ENCODE measurements around the gene STAP2. TPM values are rescaled to one million over a fixed set of nuclear protein-coding genes. Genes with fewer than 3 reads are reported as not detected.
A peak's percentile ranks its signal among the peaks of the same experiment; 100 is the strongest.

STAP2 gene
- total RNA-seq, 1 donor from 2014 or later = 66.2 TPM

DNA sequence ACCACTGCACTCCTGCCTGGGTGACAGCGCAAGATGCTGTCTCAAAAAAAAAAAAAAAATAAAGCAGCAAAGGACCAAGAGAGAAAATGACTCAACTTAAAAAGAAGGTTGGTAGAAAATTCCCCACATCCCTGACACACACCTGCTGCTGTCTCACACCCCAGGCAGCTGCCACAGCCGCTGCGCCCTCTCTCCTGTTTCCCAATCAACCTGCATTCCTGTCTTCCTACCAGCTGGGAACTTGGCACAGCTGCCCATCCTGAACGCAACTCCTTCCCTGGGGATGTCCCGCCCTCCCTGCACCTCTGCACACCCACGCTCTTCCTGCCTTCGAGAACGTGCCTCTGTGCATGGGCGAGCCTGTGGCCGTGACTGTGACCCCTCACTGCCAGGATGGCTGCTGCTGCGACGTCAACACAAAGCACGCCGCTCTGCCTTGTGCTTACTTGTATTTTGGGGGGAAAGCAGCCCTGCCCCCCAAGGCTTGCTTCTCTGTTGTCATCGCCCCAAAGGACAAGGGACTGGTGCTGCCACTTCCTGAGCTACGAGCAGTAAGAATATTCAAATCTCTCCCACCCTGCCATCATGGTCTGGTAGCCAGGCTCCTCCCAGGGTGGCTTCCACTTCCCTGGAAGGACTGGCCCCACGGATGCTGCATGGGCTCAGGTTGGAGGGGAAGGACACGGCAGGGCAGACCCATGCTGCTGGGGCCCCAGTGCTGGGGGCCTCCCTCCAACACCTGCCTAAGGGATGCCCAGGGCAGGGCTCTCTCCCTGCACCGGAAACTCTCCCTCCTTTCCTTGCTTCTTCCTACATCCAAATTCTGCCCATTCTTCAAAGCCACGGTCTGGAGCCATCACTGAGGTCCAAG, 41.0 kb upstream of the STAP2 start:
- Mint-ChIP-seq H3K27ac (ENCODE audit: unreplicated experiment) (peak overlapping the region; percentile 37), H3K4me1 (ENCODE audit: unreplicated experiment) (peaks cover 31% of the 10 kb centered on the region)

DNA sequence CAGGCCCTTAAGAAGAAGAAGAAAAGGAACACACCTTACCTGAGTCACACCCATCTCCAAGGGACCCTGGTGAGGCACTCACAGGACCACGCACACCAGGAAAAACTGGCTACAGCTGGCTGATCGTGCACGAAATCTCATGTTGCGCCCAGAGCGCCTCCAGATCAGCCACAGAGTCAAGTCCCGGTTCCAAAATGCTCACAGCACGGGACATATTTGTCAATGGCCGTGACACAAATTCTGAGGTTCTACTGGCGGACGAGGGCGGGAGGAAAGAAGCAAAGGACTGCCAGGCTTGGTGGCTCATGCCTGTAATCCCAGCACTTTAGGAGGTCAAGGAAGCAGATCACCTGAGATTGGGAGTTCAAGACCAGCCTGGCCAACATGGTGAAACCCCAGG, 40.3 kb upstream of the STAP2 start:
- no peak for DNase-seq (ENCODE audit: low spot score)
- H3K4me3 Mint-ChIP-seq (ENCODE audit: unreplicated experiment) = peak overlapping the region; percentile 76
- no peaks in the 10 kb centered on the region for H3K9me3 Mint-ChIP-seq (ENCODE audit: unreplicated experiment)
- peaks cover 12% of the 10 kb centered on the region for H3K36me3 Mint-ChIP-seq (ENCODE audit: low read depth, unreplicated experiment)
- peaks cover 12% of the 10 kb centered on the region for H3K27me3 Mint-ChIP-seq (ENCODE audit: unreplicated experiment)
- peaks cover 33% of the 10 kb centered on the region for H3K4me1 Mint-ChIP-seq (ENCODE audit: unreplicated experiment)
- H3K27ac Mint-ChIP-seq (ENCODE audit: unreplicated experiment) = peak overlapping the region; percentile 48
- TF ChIP-seq, protein P1, sequence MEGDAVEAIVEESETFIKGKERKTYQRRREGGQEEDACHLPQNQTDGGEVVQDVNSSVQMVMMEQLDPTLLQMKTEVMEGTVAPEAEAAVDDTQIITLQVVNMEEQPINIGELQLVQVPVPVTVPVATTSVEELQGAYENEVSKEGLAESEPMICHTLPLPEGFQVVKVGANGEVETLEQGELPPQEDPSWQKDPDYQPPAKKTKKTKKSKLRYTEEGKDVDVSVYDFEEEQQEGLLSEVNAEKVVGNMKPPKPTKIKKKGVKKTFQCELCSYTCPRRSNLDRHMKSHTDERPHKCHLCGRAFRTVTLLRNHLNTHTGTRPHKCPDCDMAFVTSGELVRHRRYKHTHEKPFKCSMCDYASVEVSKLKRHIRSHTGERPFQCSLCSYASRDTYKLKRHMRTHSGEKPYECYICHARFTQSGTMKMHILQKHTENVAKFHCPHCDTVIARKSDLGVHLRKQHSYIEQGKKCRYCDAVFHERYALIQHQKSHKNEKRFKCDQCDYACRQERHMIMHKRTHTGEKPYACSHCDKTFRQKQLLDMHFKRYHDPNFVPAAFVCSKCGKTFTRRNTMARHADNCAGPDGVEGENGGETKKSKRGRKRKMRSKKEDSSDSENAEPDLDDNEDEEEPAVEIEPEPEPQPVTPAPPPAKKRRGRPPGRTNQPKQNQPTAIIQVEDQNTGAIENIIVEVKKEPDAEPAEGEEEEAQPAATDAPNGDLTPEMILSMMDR (IDR thresholded peaks at IDR 0.05; ENCODE audit: unreplicated experiment) = no peak

More for the DNA sequence above, 41.0 kb upstream of the STAP2 start:
- Mint-ChIP-seq H3K36me3 (ENCODE audit: low read depth, unreplicated experiment) (peaks cover 11% of the 10 kb centered on the region), H3K4me3 (ENCODE audit: unreplicated experiment) (peak overlapping the region; percentile 15), H3K9me3 (ENCODE audit: unreplicated experiment) (no peaks in the 10 kb centered on the region), H3K27me3 (ENCODE audit: unreplicated experiment) (peaks cover 12% of the 10 kb centered on the region)
- TF ChIP-seq, protein P1 (IDR thresholded peaks at IDR 0.05; ENCODE audit: unreplicated experiment) = no peak
- DNase-seq (ENCODE audit: low spot score) = no peak

DNA sequence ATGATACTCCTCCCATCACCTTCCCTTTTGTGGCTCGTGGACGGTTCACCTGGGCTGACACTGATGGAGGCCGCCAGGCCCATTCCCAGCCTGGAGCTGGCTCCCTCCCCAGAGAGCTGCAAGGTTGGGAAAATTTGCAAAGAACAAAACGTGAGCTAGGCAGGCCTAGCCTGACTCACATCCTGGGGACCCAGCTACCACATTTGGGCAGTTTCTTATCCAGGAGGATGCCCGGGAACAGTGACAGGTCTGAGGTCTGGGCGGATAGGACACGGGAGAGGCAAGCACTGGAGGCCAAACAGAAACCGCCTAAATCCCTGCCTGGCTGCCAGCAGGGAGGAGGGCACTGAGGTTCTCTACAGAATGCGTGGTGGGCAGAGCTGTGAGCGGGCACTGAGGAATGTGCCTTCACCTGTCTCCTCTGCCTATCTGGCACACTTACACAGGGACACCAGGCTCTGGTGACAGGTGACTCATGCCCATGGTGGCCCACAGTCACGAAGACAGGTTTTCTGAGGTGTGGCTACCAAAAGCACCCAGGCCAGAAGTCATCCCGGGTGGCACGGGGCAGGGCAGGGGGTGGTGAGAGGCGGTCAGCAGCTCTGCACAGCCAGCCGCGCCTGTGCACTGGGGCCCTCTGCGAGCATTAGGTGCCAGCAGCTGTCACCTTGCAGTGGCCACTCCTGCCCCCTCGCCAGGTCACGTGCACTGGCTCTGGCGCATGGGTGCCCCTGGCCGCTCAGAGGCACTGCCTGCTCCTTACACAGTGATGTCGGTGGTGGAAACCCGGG, 38.6 kb upstream of the STAP2 start:
- TF ChIP-seq, protein P1 (IDR thresholded peaks at IDR 0.05; ENCODE audit: unreplicated experiment) = no peak
- no peak for DNase-seq (ENCODE audit: low spot score)
- H3K27ac Mint-ChIP-seq (ENCODE audit: unreplicated experiment) = no peak overlapping the region
- peaks cover 14% of the 10 kb centered on the region for H3K36me3 Mint-ChIP-seq (ENCODE audit: low read depth, unreplicated experiment)
- peaks cover 34% of the 10 kb centered on the region for H3K4me1 Mint-ChIP-seq (ENCODE audit: unreplicated experiment)
- H3K27me3 Mint-ChIP-seq (ENCODE audit: unreplicated experiment) = peaks cover 9% of the 10 kb centered on the region
- H3K4me3 Mint-ChIP-seq (ENCODE audit: unreplicated experiment) = no peak overlapping the region
- no peaks in the 10 kb centered on the region for H3K9me3 Mint-ChIP-seq (ENCODE audit: unreplicated experiment)

DNA sequence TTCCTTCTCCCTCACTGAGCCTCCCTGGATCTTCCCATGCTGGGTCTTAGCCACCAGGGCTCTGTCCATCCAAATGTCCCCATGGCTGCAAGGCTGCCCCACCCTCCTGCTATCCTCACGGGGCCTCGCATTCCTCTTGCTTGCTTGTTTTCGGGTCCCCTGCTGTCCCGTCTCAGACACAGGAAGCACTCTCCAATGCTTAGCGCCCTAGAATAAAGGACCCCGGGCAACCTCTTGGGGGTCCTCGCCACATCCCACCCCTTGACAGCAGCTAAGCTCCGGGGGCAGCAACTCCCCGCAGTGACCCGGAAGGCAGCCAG, 38.0 kb upstream of the STAP2 start:
- H3K27ac Mint-ChIP-seq (ENCODE audit: unreplicated experiment) = no peak overlapping the region
- no peak for DNase-seq (ENCODE audit: low spot score)
- H3K27me3 Mint-ChIP-seq (ENCODE audit: unreplicated experiment) = peaks cover 7% of the 10 kb centered on the region
- peaks cover 31% of the 10 kb centered on the region for H3K4me1 Mint-ChIP-seq (ENCODE audit: unreplicated experiment)
- H3K9me3 Mint-ChIP-seq (ENCODE audit: unreplicated experiment) = no peaks in the 10 kb centered on the region
- TF ChIP-seq, protein P1 (IDR thresholded peaks at IDR 0.05; ENCODE audit: unreplicated experiment) = no peak
- H3K4me3 Mint-ChIP-seq (ENCODE audit: unreplicated experiment) = no peak overlapping the region
- peaks cover 11% of the 10 kb centered on the region for H3K36me3 Mint-ChIP-seq (ENCODE audit: low read depth, unreplicated experiment)

All from endothelial cell (in vitro differentiated cells).